HepG2 (cell line): Measurements from ENCODE around the gene NKD1. TPM values are rescaled to one million over a fixed set of nuclear protein-coding genes. Genes with fewer than 3 reads are reported as not detected.

Experiments used
- ARNT ChIP-seq: fragments of 450-650 bp; IDR thresholded peaks from 2 replicates; pipeline ENCODE4 v1.6.1; 2017
- CEBPG ChIP-seq: IDR thresholded peaks from 2 replicates; pipeline ENCODE4 v1.6.1; 2016
- CENPBD1 ChIP-seq: sonication (generic); formaldehyde crosslinking; IDR thresholded peaks from 2 replicates; pipeline ENCODE4 v1.8.0; 2022; ENCODE audit warnings: missing genetic modification reagents, low read depth, mild to moderate bottlenecking, borderline replicate concordance
- ETV5 ChIP-seq: IDR thresholded peaks from 2 replicates; pipeline ENCODE4 v1.6.1; 2018; ENCODE audit warnings: missing biosample characterization, missing genetic modification reagents, inconsistent platforms, borderline replicate concordance
- HIVEP1 ChIP-seq: sonication (generic); formaldehyde crosslinking; IDR thresholded peaks from 2 replicates; pipeline ENCODE4 v1.4.0; 2020; ENCODE audit warnings: mild to moderate bottlenecking, missing genetic modification reagents
- KDM1A ChIP-seq: IDR thresholded peaks from 2 replicates; pipeline ENCODE4 v1.6.1; 2016; ENCODE audit warnings: missing compliant biosample characterization
- RAD21 ChIP-seq: fragments of 450-650 bp; formaldehyde crosslinking; IDR thresholded peaks from 2 replicates; pipeline ENCODE4 v1.5.0; 2020; ENCODE audit warnings: mild to moderate bottlenecking
- RBM22 ChIP-seq: fragments of 200-400 bp; formaldehyde crosslinking; optimal IDR thresholded peaks from 2 replicates; pipeline ENCODE3; 2017; ENCODE audit warnings: mild to moderate bottlenecking, low read length, moderate library complexity
- RFX5 ChIP-seq: IDR thresholded peaks from 2 replicates; pipeline ENCODE4 v1.6.1; 2011; ENCODE audit warnings: low read depth, low read length, improper control_type of control experiment
- SALL1 ChIP-seq: sonication (generic); formaldehyde crosslinking; IDR thresholded peaks from 2 replicates; pipeline ENCODE4 v1.8.0; 2022; ENCODE audit warnings: mild to moderate bottlenecking, missing genetic modification reagents
- ZBTB42 ChIP-seq: sonication (generic); formaldehyde crosslinking; IDR thresholded peaks from 2 replicates; pipeline ENCODE4 v1.5.0; 2020; ENCODE audit warnings: mild to moderate bottlenecking, missing genetic modification reagents
- ZBTB7B ChIP-seq: sonication (generic); formaldehyde crosslinking; IDR thresholded peaks from 2 replicates; pipeline ENCODE4 v1.4.0; 2020; ENCODE audit warnings: missing genetic modification reagents
- ZNF138 ChIP-seq: sonication (generic); formaldehyde crosslinking; IDR thresholded peaks from 2 replicates; pipeline ENCODE4 v1.5.0; 2020; ENCODE audit warnings: mild to moderate bottlenecking, low read depth, missing genetic modification reagents
- ZNF224 ChIP-seq: sonication (generic); formaldehyde crosslinking; IDR thresholded peaks from 2 replicates; pipeline ENCODE4 v1.5.0; 2020; ENCODE audit warnings: mild to moderate bottlenecking, missing genetic modification reagents
- ZNF253 ChIP-seq: sonication (generic); formaldehyde crosslinking; IDR thresholded peaks from 2 replicates; pipeline ENCODE4 v1.8.0; 2022; ENCODE audit warnings: mild to moderate bottlenecking, missing genetic modification reagents, borderline replicate concordance
- ZNF296 ChIP-seq: sonication (generic); formaldehyde crosslinking; conservative IDR thresholded peaks from 2 replicates; pipeline ENCODE4 v1.5.0; 2020; ENCODE audit warnings: mild to moderate bottlenecking, missing genetic modification reagents
- ZNF34 ChIP-seq: sonication (generic); formaldehyde crosslinking; IDR thresholded peaks from 2 replicates; pipeline ENCODE4 v1.4.0; 2020; ENCODE audit warnings: mild to moderate bottlenecking, missing genetic modification reagents, borderline replicate concordance
- ZNF546 ChIP-seq: sonication (generic); formaldehyde crosslinking; conservative IDR thresholded peaks from 2 replicates; pipeline ENCODE4 v1.8.1; 2023; ENCODE audit warnings: mild to moderate bottlenecking, missing genetic modification reagents
- ZNF605 ChIP-seq: sonication (generic); formaldehyde crosslinking; IDR thresholded peaks from 2 replicates; pipeline ENCODE4 v1.8.0; 2022; ENCODE audit warnings: mild to moderate bottlenecking, missing genetic modification reagents
- ZNF782 ChIP-seq: sonication (generic); formaldehyde crosslinking; IDR thresholded peaks from 2 replicates; pipeline ENCODE4 v1.4.0; 2020; ENCODE audit warnings: missing genetic modification reagents, mild to moderate bottlenecking, borderline replicate concordance
- ZSCAN9 ChIP-seq: IDR thresholded peaks from 2 replicates; pipeline ENCODE4 v1.6.1; 2016; ENCODE audit warnings: borderline replicate concordance
- polyA plus RNA-seq, 8 experiments: library from polyadenylated mRNA; depleted of rRNA in 3 of 8; stranded (reverse) in 7 of 8; unstranded in 1 of 8; fragments of >200 nt; fragmentation: Illumina TruSeq in 4 of 8; extraction: Trizol in 4 of 8; gene quantifications; 2 replicates each; pipeline versions ENCODE4 v1.2.1 to v1.2.3, GENCODE V29; 2011 to 2016; ENCODE audit warnings: low read depth in 4 of 8, missing spikeins in 1 of 8, mixed read lengths in 1 of 8; ENCODE audit not compliant: insufficient read depth in 1 of 8
- total RNA-seq, 5 experiments: library from RNA; depleted of rRNA; stranded (reverse); fragments of >200 nt; fragmentation: Illumina TruSeq; extraction: Trizol; gene quantifications; 2 replicates each; pipeline ENCODE4 v1.2.3, GENCODE V29; 2016; ENCODE audit warnings: low read depth in 1 of 5
- TF ChIP-seq, protein P1 (sequence below): sonication (generic); formaldehyde crosslinking; IDR thresholded peaks from 2 replicates; pipeline ENCODE4 v1.8.1; 2023; ENCODE audit warnings: missing genetic modification reagents, inconsistent platforms, borderline replicate concordance
- TF ChIP-seq, protein P2 (sequence below): sonication (generic); formaldehyde crosslinking; IDR thresholded peaks from 2 replicates; pipeline ENCODE4 v1.8.0; 2022; ENCODE audit warnings: mild to moderate bottlenecking, missing genetic modification reagents, borderline replicate concordance
- TF ChIP-seq, protein P3 (sequence below): IDR thresholded peaks from 2 replicates; pipeline ENCODE4 v1.6.1; 2016; ENCODE audit warnings: low read depth, borderline replicate concordance
- TF ChIP-seq, protein P4 (sequence below): IDR thresholded peaks from 2 replicates; pipeline ENCODE4 v1.6.1; 2012; ENCODE audit warnings: low read length, improper control_type of control experiment

Gene NKD1
- total and polyA plus RNA-seq, 2 of the 13 experiments (the other 11 are each of a cell fraction or from before 2014, with no cell fraction given), result 70.4 to 121 TPM

- TF ChIP-seq, protein P1, sequence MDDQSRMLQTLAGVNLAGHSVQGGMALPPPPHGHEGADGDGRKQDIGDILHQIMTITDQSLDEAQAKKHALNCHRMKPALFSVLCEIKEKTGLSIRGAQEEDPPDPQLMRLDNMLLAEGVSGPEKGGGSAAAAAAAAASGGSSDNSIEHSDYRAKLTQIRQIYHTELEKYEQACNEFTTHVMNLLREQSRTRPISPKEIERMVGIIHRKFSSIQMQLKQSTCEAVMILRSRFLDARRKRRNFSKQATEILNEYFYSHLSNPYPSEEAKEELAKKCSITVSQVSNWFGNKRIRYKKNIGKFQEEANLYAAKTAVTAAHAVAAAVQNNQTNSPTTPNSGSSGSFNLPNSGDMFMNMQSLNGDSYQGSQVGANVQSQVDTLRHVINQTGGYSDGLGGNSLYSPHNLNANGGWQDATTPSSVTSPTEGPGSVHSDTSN (CRISPR knock-in tag), result no peak
- TF ChIP-seq ZBTB7B (peak; percentile 30; the same call in 1 of the 2 replicates), SALL1 (CRISPR knock-in tag) (peak; percentile 65), ZNF253 (CRISPR knock-in tag) (no peak), ZNF546 (CRISPR knock-in tag) (peak; percentile 57; the same call in 1 of the 2 replicates), CEBPG (CRISPR knock-in tag) (no peak), ARNT (no peak), ZSCAN9 (CRISPR knock-in tag) (peak; percentile 65; the same call in 1 of the 2 replicates), RBM22 (no peak), ZBTB42 (CRISPR knock-in tag) (no peak), ZNF605 (CRISPR knock-in tag) (no peak), ZNF782 (CRISPR knock-in tag) (peak; percentile 50; the same call in 1 of the 2 replicates), RAD21 (peak; percentile 56; the same call in 1 of the 2 replicates), RFX5 (no peak), ZNF224 (CRISPR knock-in tag) (no peak), KDM1A (no peak), CENPBD1 (CRISPR knock-in tag) (no peak), ETV5 (CRISPR knock-in tag) (no peak), ZNF296 (CRISPR knock-in tag) (no peak), ZNF34 (CRISPR knock-in tag) (no peak), ZNF138 (CRISPR knock-in tag) (no peak), HIVEP1 (CRISPR knock-in tag) (no peak)
- TF ChIP-seq, protein P2, sequence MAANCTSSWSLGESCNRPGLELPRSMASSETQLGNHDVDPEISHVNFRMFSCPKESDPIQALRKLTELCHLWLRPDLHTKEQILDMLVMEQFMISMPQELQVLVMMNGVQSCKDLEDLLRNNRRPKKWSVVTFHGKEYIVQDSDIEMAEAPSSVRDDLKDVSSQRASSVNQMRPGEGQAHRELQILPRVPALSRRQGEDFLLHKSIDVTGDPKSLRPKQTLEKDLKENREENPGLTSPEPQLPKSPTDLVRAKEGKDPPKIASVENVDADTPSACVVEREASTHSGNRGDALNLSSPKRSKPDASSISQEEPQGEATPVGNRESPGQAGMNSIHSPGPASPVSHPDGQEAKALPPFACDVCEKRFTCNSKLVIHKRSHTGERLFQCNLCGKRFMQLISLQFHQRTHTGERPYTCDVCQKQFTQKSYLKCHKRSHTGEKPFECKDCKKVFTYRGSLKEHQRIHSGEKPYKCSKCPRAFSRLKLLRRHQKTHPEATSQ (CRISPR knock-in tag), result 0 out of 2 replicates have a peak, but pooled peaks have one; percentile 48
- TF ChIP-seq, protein P3, sequence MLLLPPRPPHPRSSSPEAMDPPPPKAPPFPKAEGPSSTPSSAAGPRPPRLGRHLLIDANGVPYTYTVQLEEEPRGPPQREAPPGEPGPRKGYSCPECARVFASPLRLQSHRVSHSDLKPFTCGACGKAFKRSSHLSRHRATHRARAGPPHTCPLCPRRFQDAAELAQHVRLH, result no peak
- TF ChIP-seq, protein P4, sequence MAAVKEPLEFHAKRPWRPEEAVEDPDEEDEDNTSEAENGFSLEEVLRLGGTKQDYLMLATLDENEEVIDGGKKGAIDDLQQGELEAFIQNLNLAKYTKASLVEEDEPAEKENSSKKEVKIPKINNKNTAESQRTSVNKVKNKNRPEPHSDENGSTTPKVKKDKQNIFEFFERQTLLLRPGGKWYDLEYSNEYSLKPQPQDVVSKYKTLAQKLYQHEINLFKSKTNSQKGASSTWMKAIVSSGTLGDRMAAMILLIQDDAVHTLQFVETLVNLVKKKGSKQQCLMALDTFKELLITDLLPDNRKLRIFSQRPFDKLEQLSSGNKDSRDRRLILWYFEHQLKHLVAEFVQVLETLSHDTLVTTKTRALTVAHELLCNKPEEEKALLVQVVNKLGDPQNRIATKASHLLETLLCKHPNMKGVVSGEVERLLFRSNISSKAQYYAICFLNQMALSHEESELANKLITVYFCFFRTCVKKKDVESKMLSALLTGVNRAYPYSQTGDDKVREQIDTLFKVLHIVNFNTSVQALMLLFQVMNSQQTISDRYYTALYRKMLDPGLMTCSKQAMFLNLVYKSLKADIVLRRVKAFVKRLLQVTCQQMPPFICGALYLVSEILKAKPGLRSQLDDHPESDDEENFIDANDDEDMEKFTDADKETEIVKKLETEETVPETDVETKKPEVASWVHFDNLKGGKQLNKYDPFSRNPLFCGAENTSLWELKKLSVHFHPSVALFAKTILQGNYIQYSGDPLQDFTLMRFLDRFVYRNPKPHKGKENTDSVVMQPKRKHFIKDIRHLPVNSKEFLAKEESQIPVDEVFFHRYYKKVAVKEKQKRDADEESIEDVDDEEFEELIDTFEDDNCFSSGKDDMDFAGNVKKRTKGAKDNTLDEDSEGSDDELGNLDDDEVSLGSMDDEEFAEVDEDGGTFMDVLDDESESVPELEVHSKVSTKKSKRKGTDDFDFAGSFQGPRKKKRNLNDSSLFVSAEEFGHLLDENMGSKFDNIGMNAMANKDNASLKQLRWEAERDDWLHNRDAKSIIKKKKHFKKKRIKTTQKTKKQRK, result no peak
Observed at GRCh38 chr16:50668368-50669008, 120.3 kb downstream of the NKD1 start (continued).
